ENCODE results near the gene NHLRC4.

- TF ChIP-seq, protein P1, sequence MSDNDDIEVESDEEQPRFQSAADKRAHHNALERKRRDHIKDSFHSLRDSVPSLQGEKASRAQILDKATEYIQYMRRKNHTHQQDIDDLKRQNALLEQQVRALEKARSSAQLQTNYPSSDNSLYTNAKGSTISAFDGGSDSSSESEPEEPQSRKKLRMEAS (IDR thresholded peaks at IDR 0.05) = no peak
- TF ChIP-seq CHD2 (IDR thresholded peaks at IDR 0.05; ENCODE audit: low read length, partially characterized antibody) = no peak
- TF ChIP-seq CTCF (IDR thresholded peaks at IDR 0.05) = no peak
- no peak for TF ChIP-seq POLR2A (IDR thresholded peaks at IDR 0.05; ENCODE audit: low read length)
Measured at GRCh38 chr16:554640-555365, 12.0 kb upstream of the NHLRC4 start.
